GM12878 (cell line): ENCODE results near the gene SHOC1. TPM values are rescaled to one million over a fixed set of nuclear protein-coding genes. Genes with fewer than 3 reads are reported as not detected.

Source experiments
- ATAC-seq: fragments of 200-7000 bp; cut with Tn5 transposase; 3 replicates; pipeline ENCODE4 v1.9.1; 2020; ENCODE audit warnings: mild to moderate bottlenecking, moderate library complexity
- BruUV-seq: library from RNA; stranded (reverse); fragments of 400-500 nt; replicated peaks from 2 replicates; lab custom pipeline; 2021; lab: Mats Ljungman, UMichigan
- CTCF ChIA-PET: fragments of 300-600 bp; sonication (Branson Sonifier 250); formaldehyde crosslinking; extraction: SDS; loops from one replicate; lab custom pipeline; 2021; ENCODE audit warnings: inconsistent platforms; lab: Yijun Ruan, JAX
- POLR2A ChIA-PET: fragments of 350-600 bp; formaldehyde crosslinking; extraction: SDS; loops from one replicate; lab custom pipeline; 2021; ENCODE audit warnings: inconsistent platforms; lab: Charles Lee
- RAD21 ChIA-PET: fragments of 300-600 bp; sonication (Branson Sonifier 250); formaldehyde crosslinking; loops from one replicate; lab custom pipeline; 2023; ENCODE audit warnings: antibody characterized with exemption; ENCODE audit not compliant: unreplicated experiment; lab: Charles Lee
- SMC1A ChIA-PET: fragments of 300-600 bp; sonication (Branson Sonifier 250); formaldehyde crosslinking; loops from one replicate; lab custom pipeline; 2023; ENCODE audit not compliant: unreplicated experiment, uncharacterized antibody; lab: Charles Lee
- DNase-seq: peaks from one replicate; pipeline ENCODE4 v3.0.0-alpha.2; 2011; ENCODE audit warnings: low read depth, low spot score
- FAIRE-seq: peaks from 3 replicates; lab custom pipeline; 2011; peaks lifted over from hg19 to GRCh38; lab: Jason Lieb, UNC
- H2AFZ ChIP-seq: 2 replicates; pipeline ENCODE4 v1.6.0; 2011; ENCODE audit warnings: low read depth, low read length, control low read depth; ENCODE audit not compliant: control insufficient read depth
- H3K27ac ChIP-seq: 2 replicates; pipeline ENCODE4 v1.5.1; 2011; ENCODE audit warnings: control low read depth; ENCODE audit not compliant: control insufficient read depth, insufficient read depth
- H3K27me3 ChIP-seq, 2 experiments: replicated peaks in 1 of 2; 2 replicates each; pipeline versions ENCODE4 v1.6.0 to v1.6.1; 2011; ENCODE audit warnings: low read length in 1 of 2; ENCODE audit not compliant: control insufficient read depth in 2 of 2, insufficient read depth in 2 of 2
- H3K36me3 ChIP-seq, 2 experiments: 2 replicates each; pipeline ENCODE4 v1.5.1; 2011; ENCODE audit warnings: low read length in 1 of 2; ENCODE audit not compliant: control insufficient read depth in 2 of 2, insufficient read depth in 2 of 2
- H3K4me1 ChIP-seq: 2 replicates; pipeline ENCODE4 v1.6.1; 2011; ENCODE audit warnings: mild to moderate bottlenecking, low read length, moderate library complexity, mixed read lengths; ENCODE audit not compliant: control insufficient read depth, insufficient read depth
- H3K4me2 ChIP-seq: 2 replicates; pipeline ENCODE4 v1.6.0; 2011; ENCODE audit warnings: control low read depth; ENCODE audit not compliant: control insufficient read depth, insufficient read depth
- H3K4me3 ChIP-seq: fragments of 200-600 bp; sonication (generic); 2 replicates; pipeline ENCODE4 v1.5.1; 2016
- H3K79me2 ChIP-seq: 2 replicates; pipeline ENCODE4 v1.6.0; 2011; ENCODE audit warnings: low read length; ENCODE audit not compliant: control insufficient read depth, insufficient read depth
- H3K9ac ChIP-seq: 2 replicates; pipeline ENCODE4 v1.8.0; 2011; ENCODE audit warnings: low read length, control low read depth, mixed read lengths; ENCODE audit not compliant: control insufficient read depth, insufficient read depth
- H3K9me3 ChIP-seq: replicated peaks from 3 replicates; pipeline ENCODE4 v1.5.1; 2011; ENCODE audit warnings: mild to moderate bottlenecking, low read length; ENCODE audit not compliant: control insufficient read depth, insufficient read depth
- H4K20me1 ChIP-seq: 2 replicates; pipeline ENCODE4 v1.6.0; 2011; ENCODE audit not compliant: control insufficient read depth, insufficient read depth
- ATF7 ChIP-seq: fragments of 450-650 bp; IDR thresholded peaks from 2 replicates; pipeline ENCODE4 v1.6.1; 2016; ENCODE audit warnings: low read depth, mild to moderate bottlenecking
- BCL11A ChIP-seq: IDR thresholded peaks from 2 replicates; pipeline ENCODE4 v1.6.1; 2011; ENCODE audit warnings: low read depth, low read length
- ELK1 ChIP-seq: IDR thresholded peaks from 2 replicates; pipeline ENCODE4 v1.6.1; 2012; ENCODE audit warnings: low read depth, low read length, improper control_type of control experiment
- ESRRA ChIP-seq: IDR thresholded peaks from 2 replicates; pipeline ENCODE4 v1.6.1; 2012; ENCODE audit warnings: mild to moderate bottlenecking, low read length, improper control_type of control experiment
- ETV6 ChIP-seq, 2 experiments: fragments of 450-650 bp in 1 of 2; IDR thresholded peaks in 1 of 2; conservative IDR thresholded peaks in 1 of 2; 2 replicates each; pipeline ENCODE4 v1.6.1; 2014; ENCODE audit warnings: antibody characterized with exemption in 1 of 2, borderline replicate concordance in 1 of 2, low read depth in 1 of 2, mild to moderate bottlenecking in 1 of 2, moderate library complexity in 1 of 2
- FOXM1 ChIP-seq: IDR thresholded peaks from 2 replicates; pipeline ENCODE4 v1.6.1; 2012; ENCODE audit warnings: low read depth, mild to moderate bottlenecking, inconsistent platforms, low read length, moderate library complexity
- IRF3 ChIP-seq: fragments of 450-650 bp; IDR thresholded peaks from 2 replicates; pipeline ENCODE4 v1.6.1; 2014; ENCODE audit warnings: mild to moderate bottlenecking
- MEF2A ChIP-seq: IDR thresholded peaks from 2 replicates; pipeline ENCODE4 v1.6.1; 2011; ENCODE audit warnings: low read depth, mild to moderate bottlenecking, low read length, moderate library complexity; ENCODE audit not compliant: insufficient read depth
- MYC ChIP-seq: IDR thresholded peaks from 2 replicates; pipeline ENCODE4 v1.6.1; 2011; ENCODE audit warnings: mild to moderate bottlenecking, low read length, moderate library complexity, inconsistent platforms; ENCODE audit not compliant: insufficient read depth, insufficient replicate concordance, insufficient read length, severe bottlenecking
- POLR2AphosphoS5 ChIP-seq: IDR thresholded peaks from 2 replicates; pipeline ENCODE4 v1.6.1; 2011; ENCODE audit warnings: mild to moderate bottlenecking, low read length, inconsistent platforms
- POU2F2 ChIP-seq: IDR thresholded peaks from 3 replicates; pipeline ENCODE4 v1.6.1; 2011; ENCODE audit warnings: low read depth, mild to moderate bottlenecking, low read length, borderline replicate concordance
- SUPT20H ChIP-seq: IDR thresholded peaks from 2 replicates; pipeline ENCODE4 v1.6.1; 2011; ENCODE audit warnings: low read depth, mild to moderate bottlenecking, low read length, moderate library complexity, borderline replicate concordance; ENCODE audit not compliant: control insufficient read depth
- WGBS: methylation state at CpG from one replicate; pipeline ENCODE4 v1.1.6; 2016; ENCODE audit warnings: low lambda C conversion rate; ENCODE audit not compliant: insufficient replicate concordance, insufficient coverage; ENCODE audit errors: missing lambda C conversion rate; 5-methylcytosine and 5-hydroxymethylcytosine counted together
- in situ Hi-C: fragments of 300-500 bp; cut with MboI; formaldehyde crosslinking; loops from 9 replicates; pipeline ENCODE4 v1.14.3; 2018; ENCODE audit warnings: mixed read lengths
- intact Hi-C: fragments of 100-400 bp; cut with micrococcal nuclease; formaldehyde crosslinking; loops from one replicate; pipeline ENCODE4 v1.14.2; 2022; ENCODE audit not compliant: unreplicated experiment
- polyA plus RNA-seq, 11 experiments: library from polyadenylated mRNA; depleted of rRNA in 4 of 11; unstranded in 6 of 11; stranded (reverse) in 5 of 11; fragments of >200 nt; fragmentation: Nextera tagmentation in 4 of 11; fragmentation: Illumina TruSeq in 1 of 11; extraction: Ambion mirVana in 4 of 11; extraction: Trizol in 1 of 11; gene quantifications; 1 replicate in 1 of 11; 2 replicates in 10 of 11; pipeline versions ENCODE4 v1.2.1 to v1.2.3, GENCODE V29; 2011 to 2016; ENCODE audit warnings: inconsistent platforms in 2 of 11, missing spikeins in 2 of 11, low read depth in 1 of 11
- total RNA-seq, 4 experiments: library from RNA; depleted of rRNA in 3 of 4; stranded (reverse); fragments of >200 nt in 3 of 4; fragmentation: Illumina TruSeq in 1 of 4; extraction: Trizol in 1 of 4; gene quantifications; 2 replicates each; pipeline versions ENCODE4 v1.2.1 to v1.2.3, GENCODE V29; 2013 to 2021

The SHOC1 gene
- total and polyA plus RNA-seq, 10 of the 15 experiments (the other 5 are each of a cell fraction or from before 2014, with no cell fraction given) = under 0.01 to 0.11 (median 0.04) TPM; not detected in 3

GRCh38 chr9:111819360-111819759, 24.6 kb upstream of the SHOC1 start:
- no peak for TF ChIP-seq MYC
- TF ChIP-seq ATF7 = no peak
- no peak for TF ChIP-seq SUPT20H
- no peak for TF ChIP-seq BCL11A
- no peak for TF ChIP-seq ESRRA
- TF ChIP-seq FOXM1 = no peak
- no peak for TF ChIP-seq IRF3
- TF ChIP-seq MEF2A = no peak
- TF ChIP-seq ETV6 (conservative IDR thresholded peaks at IDR 0.05 in 1 of 2, IDR thresholded peaks at IDR 0.05 in 1 of 2; ENCODE audit: borderline replicate concordance in 1 of 2, low read depth in 1 of 2) = no peak
- TF ChIP-seq POLR2AphosphoS5 = no peak
- TF ChIP-seq ELK1 = no peak
- TF ChIP-seq POU2F2 = no peak
- H3K27ac ChIP-seq = no peak overlapping the region
- H2AFZ ChIP-seq = no peak overlapping the region
- in situ Hi-C loops = no loop called here
- no peak for FAIRE-seq
- no peak overlapping the region for H3K9ac ChIP-seq
- WGBS = 100% methylated on average over 1 of the region's 1 CpG
- no peaks in the 10 kb centered on the region for H3K27me3 ChIP-seq
- ChIA-PET CTCF (interaction anchor here (1.1 kb wide), 2 partner anchors 10 to 255 kb away, joined by 3 to 4 read pairs; no protein-coding TSS in a partner anchor), POLR2A (interaction anchor here (0.7 kb wide), 1 partner anchor 191 kb away, joined by 6 read pairs; no protein-coding TSS in a partner anchor), SMC1A (no interaction called here), RAD21 (no interaction called here)
- no peak overlapping the region for H3K4me3 ChIP-seq
- no peaks in the 10 kb centered on the region for H4K20me1 ChIP-seq
- DNase-seq = no peak
- BruUV-seq = no TSS peak
- H3K79me2 ChIP-seq = no peaks in the 10 kb centered on the region
- no peaks in the 10 kb centered on the region for H3K9me3 ChIP-seq
- H3K36me3 ChIP-seq = no peaks in the 10 kb centered on the region
- intact Hi-C loops = no loop called here
- no peak overlapping the region for H3K4me2 ChIP-seq
- no peaks in the 10 kb centered on the region for H3K4me1 ChIP-seq
- no peak for ATAC-seq
